T-helper 1 cell treated with Interleukin-12 subunit alpha and Interleukin-12 subunit beta and Interleukin-4 antibody, amounts not matched to agents 30 μg/mL and 1 μg/mL, for 36 hours (primary cell): ENCODE results near the gene CSF1R.
A peak's percentile ranks its signal among the peaks of the same experiment; 100 is the strongest.

Experiments used
- H3K27ac Mint-ChIP-seq: one replicate; pipeline ENCODE4 v1.8.0; 2021; ENCODE audit warnings: mild to moderate bottlenecking, mixed read lengths
- H3K27me3 Mint-ChIP-seq: one replicate; pipeline ENCODE4 v1.8.0; 2021; ENCODE audit warnings: low read depth, mixed read lengths
- H3K36me3 Mint-ChIP-seq: one replicate; pipeline ENCODE4 v1.8.0; 2021; ENCODE audit warnings: low read depth, mixed read lengths
- H3K4me1 Mint-ChIP-seq: one replicate; pipeline ENCODE4 v1.8.0; 2021; ENCODE audit warnings: low read depth, mixed read lengths
- H3K4me3 Mint-ChIP-seq: one replicate; pipeline ENCODE4 v1.8.0; 2021; ENCODE audit warnings: mild to moderate bottlenecking, moderate library complexity, mixed read lengths
- H3K9me3 Mint-ChIP-seq: one replicate; pipeline ENCODE4 v1.8.0; 2021; ENCODE audit warnings: mixed read lengths

Gene CSF1R

DNA sequence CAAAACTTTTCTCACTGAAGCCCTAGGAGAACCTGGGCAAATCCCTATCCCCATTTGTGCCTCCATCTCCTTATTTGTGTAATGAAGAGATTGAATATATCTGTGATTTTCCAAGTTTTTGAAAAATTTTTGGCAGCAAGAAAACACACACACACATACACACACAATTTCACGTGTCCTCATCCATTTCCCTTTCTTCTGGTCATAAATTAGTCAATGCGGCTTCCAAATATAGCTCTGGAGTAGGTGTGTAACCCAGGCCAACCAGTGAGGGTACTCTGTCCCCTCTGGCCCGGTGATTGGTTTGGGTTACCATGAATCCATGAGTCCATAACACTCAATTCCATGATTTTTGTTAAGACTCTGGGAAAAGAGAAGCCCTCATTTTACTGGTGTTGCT is 12.7 kb downstream of the CSF1R start:
- H3K9me3 Mint-ChIP-seq: no peaks in the 10 kb centered on the region
- no peak overlapping the region for H3K4me3 Mint-ChIP-seq
- peaks cover under 1% of the 10 kb centered on the region for H3K4me1 Mint-ChIP-seq
- no peak overlapping the region for H3K27ac Mint-ChIP-seq
- no peaks in the 10 kb centered on the region for H3K36me3 Mint-ChIP-seq
- H3K27me3 Mint-ChIP-seq: no peaks in the 10 kb centered on the region

- Mint-ChIP-seq H3K4me3 (no peak overlapping the region), H3K36me3 (no peaks in the 10 kb centered on the region), H3K9me3 (no peaks in the 10 kb centered on the region), H3K4me1 (peaks cover 2% of the 10 kb centered on the region), H3K27me3 (no peaks in the 10 kb centered on the region), H3K27ac (no peak overlapping the region)
Measured at GRCh38 chr5:150073086-150073625, 13.2 kb downstream of the CSF1R start.

DNA sequence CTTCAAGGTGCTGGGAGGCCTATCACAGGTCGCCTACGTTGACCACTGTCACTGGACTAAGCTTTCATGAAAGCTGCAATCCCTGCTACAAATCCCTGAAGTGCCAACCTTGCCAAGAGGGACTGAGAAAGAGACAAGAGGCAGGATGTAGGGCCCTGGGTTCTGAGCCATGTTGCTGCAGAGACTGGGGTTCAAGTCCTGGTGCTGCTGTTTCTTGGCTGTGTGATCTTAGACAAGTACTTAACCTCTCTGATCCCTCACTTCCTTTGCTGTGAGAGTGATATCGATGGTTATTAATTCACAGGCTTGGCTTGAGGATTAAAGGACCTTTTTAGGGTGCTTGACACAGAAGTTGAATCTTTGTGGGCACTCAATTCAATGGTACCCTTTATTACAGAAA is 15.5 kb downstream of the CSF1R start:
- H3K9me3 Mint-ChIP-seq: no peaks in the 10 kb centered on the region
- no peak overlapping the region for H3K4me3 Mint-ChIP-seq
- H3K27ac Mint-ChIP-seq: no peak overlapping the region
- H3K4me1 Mint-ChIP-seq: peaks cover 17% of the 10 kb centered on the region
- H3K27me3 Mint-ChIP-seq: no peaks in the 10 kb centered on the region
- H3K36me3 Mint-ChIP-seq: no peaks in the 10 kb centered on the region

DNA sequence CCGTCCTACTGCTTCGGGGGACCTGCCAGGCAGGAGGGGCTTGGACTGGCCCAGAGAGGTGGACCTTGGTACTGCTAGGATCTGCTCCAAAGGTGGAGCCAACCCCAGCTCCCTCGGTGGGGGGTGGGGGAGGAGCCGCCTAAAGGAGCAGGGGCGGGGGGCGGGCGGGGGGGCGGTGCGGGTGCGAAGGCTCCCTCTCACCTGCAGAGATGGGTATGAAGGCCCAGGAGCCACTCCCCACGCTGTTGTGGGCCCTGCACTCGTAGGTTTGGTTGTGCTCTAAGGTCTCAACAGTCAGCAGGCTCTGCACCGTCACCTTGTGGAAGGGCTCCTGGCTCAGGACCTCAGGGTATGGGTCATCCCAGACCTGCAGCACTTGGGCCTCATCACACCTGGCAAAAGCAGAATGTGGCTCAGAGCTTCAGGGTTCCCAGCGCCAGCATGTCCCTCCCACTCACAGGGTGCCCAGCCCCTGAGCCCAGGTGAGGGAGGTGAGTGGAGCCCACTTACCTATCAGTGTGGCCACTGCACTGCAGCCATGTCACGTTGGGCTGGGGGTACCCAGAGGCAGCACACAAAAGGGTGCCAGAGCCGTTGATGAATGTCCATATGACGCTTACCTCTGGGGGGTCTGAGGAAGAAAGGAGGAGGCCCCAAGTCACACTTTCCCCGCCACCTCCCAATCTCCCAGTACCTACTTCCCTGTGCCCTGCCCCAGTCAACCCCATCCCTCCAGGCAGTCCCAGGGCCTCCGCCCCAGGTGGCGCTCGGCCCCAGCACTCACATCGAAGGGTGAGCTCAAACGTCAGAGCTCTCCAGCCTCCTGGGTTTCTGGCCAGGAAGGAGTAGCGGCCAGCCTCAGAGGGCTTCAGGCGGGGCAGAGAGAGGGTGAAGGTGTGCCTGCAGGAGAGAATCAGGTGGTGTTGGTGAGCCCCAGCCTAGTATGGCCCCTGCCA is 16.4 kb downstream of the CSF1R start:
- Mint-ChIP-seq H3K4me1 (peaks cover 17% of the 10 kb centered on the region), H3K27ac (no peak overlapping the region), H3K4me3 (no peak overlapping the region), H3K9me3 (no peaks in the 10 kb centered on the region), H3K27me3 (no peaks in the 10 kb centered on the region), H3K36me3 (no peaks in the 10 kb centered on the region)

- Mint-ChIP-seq H3K27ac (no peak overlapping the region), H3K9me3 (no peaks in the 10 kb centered on the region), H3K4me3 (no peak overlapping the region), H3K4me1 (peaks cover 17% of the 10 kb centered on the region), H3K27me3 (no peaks in the 10 kb centered on the region), H3K36me3 (no peaks in the 10 kb centered on the region)
Measured at GRCh38 chr5:150068961-150069645, 17.3 kb downstream of the CSF1R start.

DNA sequence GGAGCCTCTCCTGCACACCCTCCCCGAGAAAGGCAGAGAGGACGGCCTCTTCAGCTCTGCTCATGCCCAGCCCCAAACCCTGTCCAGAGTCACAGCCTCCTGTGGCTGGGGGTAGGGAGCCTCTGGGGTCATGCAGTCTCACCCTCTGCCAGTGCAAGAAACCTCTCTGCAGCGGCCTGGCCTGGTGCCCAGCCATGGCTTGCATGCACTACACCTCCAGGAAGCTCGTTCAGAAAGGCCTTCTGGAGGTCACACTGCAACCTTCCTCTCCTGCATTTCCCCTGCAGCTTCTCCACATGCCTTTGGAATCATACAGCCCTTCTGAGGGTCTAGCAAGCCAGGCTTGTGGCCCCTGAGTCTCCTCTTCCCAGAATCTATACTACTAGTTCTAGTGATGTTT is 17.9 kb downstream of the CSF1R start:
- Mint-ChIP-seq H3K36me3 (no peaks in the 10 kb centered on the region), H3K4me1 (peaks cover 17% of the 10 kb centered on the region)

DNA sequence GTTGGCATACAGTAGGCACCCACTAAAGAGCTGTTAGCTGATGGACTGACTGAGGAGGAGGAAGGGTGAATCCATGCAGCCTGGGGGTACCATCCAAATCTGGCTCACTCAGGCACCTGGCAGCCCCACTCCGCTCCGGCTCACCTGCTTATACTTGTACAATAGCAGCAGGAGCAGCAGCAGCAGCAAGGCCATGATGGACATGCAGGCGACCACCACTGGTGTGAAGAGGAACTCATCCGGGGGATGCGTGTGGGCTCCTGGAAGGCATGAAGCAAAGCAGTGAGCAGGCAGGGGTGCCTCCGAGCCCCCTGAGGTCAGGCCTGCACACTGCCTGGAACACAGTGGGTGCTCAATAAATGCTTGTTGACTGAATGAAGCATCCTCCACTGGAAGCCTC is 18.3 kb downstream of the CSF1R start:
- Mint-ChIP-seq H3K4me3 (no peak overlapping the region), H3K27ac (no peak overlapping the region), H3K4me1 (peaks cover 17% of the 10 kb centered on the region), H3K9me3 (no peaks in the 10 kb centered on the region), H3K36me3 (no peaks in the 10 kb centered on the region), H3K27me3 (peaks cover 5% of the 10 kb centered on the region)

More for the DNA sequence above, 17.9 kb downstream of the CSF1R start:
- no peak overlapping the region for H3K27ac Mint-ChIP-seq
- peaks cover 4% of the 10 kb centered on the region for H3K27me3 Mint-ChIP-seq
- no peak overlapping the region for H3K4me3 Mint-ChIP-seq
- no peaks in the 10 kb centered on the region for H3K9me3 Mint-ChIP-seq

GRCh38 chr5:150067405-150067960 is 18.9 kb downstream of the CSF1R start:
- Mint-ChIP-seq H3K9me3 (no peaks in the 10 kb centered on the region), H3K4me1 (peaks cover 17% of the 10 kb centered on the region), H3K27me3 (peaks cover 5% of the 10 kb centered on the region), H3K36me3 (no peaks in the 10 kb centered on the region), H3K4me3 (no peak overlapping the region), H3K27ac (peak overlapping the region; percentile 42)

DNA sequence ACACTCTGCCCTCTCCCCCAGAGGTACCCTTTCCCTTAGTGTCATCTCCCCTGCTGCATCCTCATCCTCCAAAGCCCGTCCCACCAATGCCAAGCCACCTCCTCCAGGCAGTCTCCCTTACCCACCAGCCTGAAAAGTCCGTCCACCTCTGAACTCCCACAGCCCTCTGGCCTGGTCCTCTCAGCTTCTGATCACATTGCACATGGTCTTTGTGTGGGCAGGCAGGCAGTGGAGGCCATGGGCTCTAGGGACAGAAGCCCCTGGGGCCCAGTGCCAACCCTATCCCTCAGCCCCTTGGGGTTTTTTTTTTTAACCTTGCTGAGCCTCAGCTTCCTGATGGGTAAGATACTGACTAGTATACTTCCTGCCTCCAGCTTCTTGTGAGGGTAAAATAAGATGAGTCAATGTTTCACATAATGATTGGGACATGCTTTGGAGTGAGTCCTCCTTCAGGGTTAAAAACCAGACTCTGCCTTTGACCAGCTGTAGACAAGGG is 19.4 kb downstream of the CSF1R start:
- Mint-ChIP-seq H3K36me3 (no peaks in the 10 kb centered on the region), H3K4me3 (peak overlapping the region; percentile 9), H3K9me3 (no peaks in the 10 kb centered on the region), H3K27ac (peak overlapping the region; percentile 42), H3K27me3 (peaks cover 5% of the 10 kb centered on the region), H3K4me1 (peaks cover 17% of the 10 kb centered on the region)

DNA sequence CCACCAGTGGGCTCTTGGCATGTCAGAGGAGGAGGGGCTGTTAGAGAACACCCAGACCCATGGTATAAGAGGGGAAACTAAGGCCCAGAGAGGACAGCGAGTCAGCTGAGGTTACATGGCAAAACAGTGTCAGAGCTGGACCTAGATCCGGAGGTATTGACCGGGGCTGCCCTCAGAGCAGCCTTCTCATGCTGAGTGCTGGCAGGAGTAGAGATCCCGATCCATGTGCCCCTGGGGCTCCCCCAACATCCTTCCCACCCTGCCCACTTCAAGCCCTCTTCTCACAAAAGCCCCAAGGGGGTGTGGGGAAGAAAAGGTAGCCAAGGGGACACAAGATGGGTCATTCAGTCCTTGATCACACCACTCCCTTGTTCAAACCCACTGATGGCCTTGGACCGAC is 19.9 kb downstream of the CSF1R start:
- Mint-ChIP-seq H3K4me1 (peaks cover 17% of the 10 kb centered on the region), H3K4me3 (no peak overlapping the region), H3K9me3 (no peaks in the 10 kb centered on the region), H3K36me3 (no peaks in the 10 kb centered on the region), H3K27ac (peak overlapping the region; percentile 42), H3K27me3 (peaks cover 5% of the 10 kb centered on the region)

DNA sequence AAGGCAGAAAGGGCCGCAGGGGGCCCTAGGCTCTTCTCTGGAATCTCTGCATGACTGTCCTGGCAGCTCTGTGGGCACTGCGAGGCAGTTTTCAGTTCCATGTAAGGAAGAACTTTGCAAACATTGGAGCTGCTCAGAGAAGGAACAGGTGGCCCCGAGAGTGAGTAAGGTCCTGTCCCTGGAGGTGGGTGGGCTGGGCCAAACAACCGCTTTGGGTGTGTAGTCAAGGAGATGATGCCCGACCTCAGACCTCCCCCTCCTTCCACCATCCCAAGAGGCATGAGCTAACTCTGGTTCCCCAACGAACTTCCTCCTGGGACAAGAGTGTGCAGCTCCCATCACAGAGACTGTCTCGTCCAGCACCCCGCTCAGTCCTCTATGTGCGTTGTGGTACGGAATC is 20.5 kb downstream of the CSF1R start:
- H3K4me1 Mint-ChIP-seq: peaks cover 17% of the 10 kb centered on the region
- no peak overlapping the region for H3K4me3 Mint-ChIP-seq
- H3K9me3 Mint-ChIP-seq: no peaks in the 10 kb centered on the region
- peaks cover 5% of the 10 kb centered on the region for H3K27me3 Mint-ChIP-seq
- no peak overlapping the region for H3K27ac Mint-ChIP-seq
- no peaks in the 10 kb centered on the region for H3K36me3 Mint-ChIP-seq

DNA sequence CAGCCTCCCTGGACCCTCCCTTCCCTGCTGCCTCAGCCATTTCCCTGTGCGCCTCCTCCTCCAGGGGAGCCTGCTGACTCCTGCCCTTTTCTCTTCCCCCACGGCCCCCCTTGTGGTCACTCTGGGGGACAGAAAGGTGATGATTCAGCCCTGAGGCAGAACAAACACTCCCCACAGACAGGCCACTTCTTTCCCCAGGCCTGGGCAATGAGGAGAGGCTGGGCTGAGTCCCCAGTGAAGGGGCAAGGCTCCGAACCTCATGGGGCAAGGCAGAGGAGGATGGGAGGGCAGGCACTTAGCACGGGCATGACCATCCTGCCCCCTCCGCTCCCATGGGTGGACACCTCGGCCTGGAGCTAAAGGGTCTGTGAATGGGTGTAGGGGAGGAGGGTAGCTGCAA is 21.0 kb downstream of the CSF1R start:
- H3K27ac Mint-ChIP-seq: no peak overlapping the region
- no peaks in the 10 kb centered on the region for H3K36me3 Mint-ChIP-seq
- no peak overlapping the region for H3K4me3 Mint-ChIP-seq
- H3K4me1 Mint-ChIP-seq: peaks cover 17% of the 10 kb centered on the region
- H3K9me3 Mint-ChIP-seq: no peaks in the 10 kb centered on the region
- peaks cover 5% of the 10 kb centered on the region for H3K27me3 Mint-ChIP-seq

DNA sequence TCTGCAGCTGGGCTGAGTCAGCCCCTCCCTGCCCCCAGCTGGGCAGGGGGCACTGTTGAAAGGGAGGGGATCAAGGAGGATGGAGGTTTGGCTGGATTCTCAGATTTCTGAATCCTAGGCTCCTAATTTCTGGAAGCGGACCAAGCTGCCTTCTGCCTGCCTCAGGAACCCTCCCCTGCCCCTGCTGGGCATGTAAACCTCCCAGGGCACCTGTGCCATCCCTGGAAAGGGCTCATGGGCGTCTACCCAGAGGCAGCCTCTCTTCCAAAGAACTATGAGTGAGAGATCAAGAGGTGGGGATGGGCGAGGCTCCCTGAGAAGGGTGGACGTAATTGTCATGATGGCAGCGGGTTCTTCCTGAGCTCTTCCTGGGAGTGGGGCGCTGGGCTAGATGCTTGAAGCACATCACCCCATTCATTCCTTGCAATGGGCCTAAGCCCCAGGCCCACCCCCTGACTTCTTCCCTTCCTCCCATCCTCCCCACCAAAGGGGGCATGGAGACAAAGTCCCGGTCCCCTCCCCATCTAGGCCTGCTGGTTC is 21.6 kb downstream of the CSF1R start:
- Mint-ChIP-seq H3K4me3 (no peak overlapping the region), H3K36me3 (no peaks in the 10 kb centered on the region), H3K4me1 (peaks cover 17% of the 10 kb centered on the region), H3K27ac (no peak overlapping the region), H3K9me3 (no peaks in the 10 kb centered on the region), H3K27me3 (peaks cover 5% of the 10 kb centered on the region)

DNA sequence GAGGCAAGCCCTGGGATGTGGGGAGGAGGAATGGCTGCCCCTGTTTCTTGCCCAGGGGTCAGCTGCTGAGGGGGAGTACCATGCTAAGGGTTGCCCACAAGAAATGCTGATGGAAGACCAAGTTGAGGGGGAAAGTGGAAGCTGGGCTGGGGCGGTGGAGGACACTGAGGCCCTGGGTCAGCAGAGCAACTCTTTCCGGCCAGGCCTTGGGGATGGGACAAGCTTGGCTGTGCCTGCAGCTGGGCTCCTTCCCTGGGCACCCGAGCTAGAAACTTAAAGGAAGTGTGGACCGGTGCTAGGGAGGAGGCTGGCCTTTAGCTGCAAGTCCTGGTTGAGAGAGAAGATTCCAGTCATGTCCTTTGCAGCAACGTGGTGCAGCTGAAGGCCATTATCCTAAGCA is 22.7 kb downstream of the CSF1R start:
- Mint-ChIP-seq H3K4me1 (peaks cover 18% of the 10 kb centered on the region), H3K27ac (no peak overlapping the region), H3K4me3 (no peak overlapping the region), H3K27me3 (peaks cover 5% of the 10 kb centered on the region), H3K36me3 (no peaks in the 10 kb centered on the region), H3K9me3 (no peaks in the 10 kb centered on the region)
